Vagina (tissue), 2 donors: ENCODE measurements around the gene PLA2G4B. TPM values are rescaled to one million over a fixed set of nuclear protein-coding genes. Genes with fewer than 3 reads are reported as not detected.

Experiments
- DNase-seq, 2 donors: peaks; one replicate each; pipeline ENCODE4 v3.0.0-alpha.2; 2017; ENCODE audit errors: extremely low spot score in 2 of 2
- H3K27ac ChIP-seq: fragments of 200-600 bp; sonication (generic); one replicate; pipeline ENCODE4 v1.5.1; 2019
- H3K27me3 ChIP-seq: fragments of 200-600 bp; sonication (generic); one replicate; pipeline ENCODE4 v1.5.1; 2019
- H3K36me3 ChIP-seq, 2 donors: fragments of 200-600 bp; sonication (generic); one replicate each; pipeline ENCODE4 v1.5.1; 2017 to 2019
- H3K4me1 ChIP-seq: fragments of 200-600 bp; sonication (generic); one replicate; pipeline ENCODE4 v1.5.1; 2019
- H3K4me3 ChIP-seq, 2 donors: fragments of 200-600 bp; sonication (generic); 1 replicate in 1 of 2; 2 replicates in 1 of 2; pipeline ENCODE4 v1.5.1; 2016 to 2019
- H3K9me3 ChIP-seq: fragments of 200-600 bp; sonication (generic); one replicate; pipeline ENCODE4 v1.5.1; 2019
- CTCF ChIP-seq, 3 experiments: fragments of 450-650 bp in 2 of 3; fragments of 200-600 bp in 1 of 3; sonication (generic) in 1 of 3; IDR thresholded peaks; one replicate each; pipeline ENCODE4 v1.5.1; 2017 to 2019; ENCODE audit warnings: antibody characterized with exemption in 3 of 3, mild to moderate bottlenecking in 2 of 3, moderate library complexity in 2 of 3
- POLR2A ChIP-seq, 2 donors: fragments of 450-650 bp; IDR thresholded peaks; one replicate each; pipeline ENCODE4 v1.6.1; 2017; ENCODE audit warnings: antibody characterized with exemption in 2 of 2, mild to moderate bottlenecking in 2 of 2, moderate library complexity in 2 of 2
- POLR2AphosphoS5 ChIP-seq, 2 donors: sonication (generic); formaldehyde crosslinking; IDR thresholded peaks; one replicate each; pipeline ENCODE4 v1.9.0; 2017; ENCODE audit warnings: antibody characterized with exemption in 2 of 2, mild to moderate bottlenecking in 2 of 2, low read depth in 1 of 2; ENCODE audit not compliant: insufficient read depth in 1 of 2
- intact Hi-C: fragments of 100-400 bp; cut with DNase I; formaldehyde crosslinking; loops from one replicate; pipeline ENCODE4 v1.15.1; 2023
- total RNA-seq: library from RNA; depleted of rRNA; stranded (reverse); fragments of >200 nt; gene quantifications from one replicate; pipeline ENCODE4 v1.2.3, GENCODE V29; 2016

The PLA2G4B gene
- total RNA-seq, 1 donor from 2014 or later: 34.1 TPM

DNA sequence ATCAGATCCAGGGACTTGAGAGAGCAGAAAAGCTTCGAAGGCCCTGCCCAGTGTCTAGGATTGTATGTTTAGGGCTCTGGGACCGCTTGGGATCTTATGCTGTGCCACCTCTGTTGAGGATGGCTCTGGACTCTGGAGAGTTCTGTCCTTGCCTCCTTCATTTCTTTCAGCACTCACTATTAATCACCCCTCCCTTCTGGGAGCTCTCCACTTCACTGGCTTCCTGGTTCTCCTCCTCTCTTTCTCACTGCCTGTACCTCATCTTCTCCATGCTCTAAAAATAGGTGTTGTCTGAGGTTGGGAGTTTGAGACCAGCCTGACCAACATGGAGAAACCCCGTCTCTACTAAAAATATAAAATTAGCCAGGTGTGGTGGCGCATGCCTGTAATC lies 47.1 kb upstream of the PLA2G4B start:
- Histone ChIP-seq H3K4me3 (no peak overlapping the region), H3K27ac (peak overlapping the region; percentile 60), H3K9me3 (no peaks in the 10 kb centered on the region), H3K36me3 (no peaks in the 10 kb centered on the region), H3K4me1 (peaks cover 75% of the 10 kb centered on the region), H3K27me3 (no peaks in the 10 kb centered on the region)
- no peak for DNase-seq
- TF ChIP-seq POLR2AphosphoS5 (IDR thresholded peaks at IDR 0.05; ENCODE audit: insufficient read depth in 1 of 2, low read depth in 1 of 2): no peak
- TF ChIP-seq POLR2A (IDR thresholded peaks at IDR 0.05): no peak
- TF ChIP-seq CTCF (IDR thresholded peaks at IDR 0.05): no peak
- intact Hi-C loops: no loop called here

- TF ChIP-seq POLR2AphosphoS5 (IDR thresholded peaks at IDR 0.05; ENCODE audit: insufficient read depth in 1 of 2, low read depth in 1 of 2): no peak
- TF ChIP-seq CTCF (IDR thresholded peaks at IDR 0.05): no peak
- TF ChIP-seq POLR2A (IDR thresholded peaks at IDR 0.05): no peak
- H3K4me1 ChIP-seq: peaks cover 81% of the 10 kb centered on the region
Observed at GRCh38 chr15:41792000-41792637, 46.5 kb upstream of the PLA2G4B start.

DNA sequence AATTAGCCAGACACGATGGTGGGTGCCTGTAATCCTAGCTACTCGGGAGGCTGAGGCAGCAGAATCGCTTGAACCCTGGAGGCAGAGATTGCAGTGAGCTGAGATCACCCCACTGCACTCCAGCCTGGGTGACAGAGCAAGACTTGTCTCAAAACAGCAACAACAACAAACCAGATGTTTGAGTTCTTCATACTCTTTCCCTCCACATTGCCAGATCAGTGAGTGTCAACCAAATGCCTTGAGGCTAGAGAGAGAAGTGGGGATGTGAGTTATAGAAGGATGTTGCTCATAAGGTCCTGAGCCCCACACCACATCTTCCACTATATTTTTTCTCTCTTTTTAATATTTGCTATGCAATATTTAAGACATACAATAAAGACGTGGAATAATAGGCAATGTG lies 44.6 kb upstream of the PLA2G4B start:
- Histone ChIP-seq H3K27me3 (no peaks in the 10 kb centered on the region), H3K4me1 (peaks cover 89% of the 10 kb centered on the region), H3K36me3 (no peaks in the 10 kb centered on the region), H3K27ac (peak overlapping the region; percentile 42), H3K4me3 (no peak overlapping the region), H3K9me3 (no peaks in the 10 kb centered on the region)
- DNase-seq: no peak
- TF ChIP-seq POLR2AphosphoS5 (IDR thresholded peaks at IDR 0.05; ENCODE audit: insufficient read depth in 1 of 2, low read depth in 1 of 2): no peak
- no peak for TF ChIP-seq CTCF (IDR thresholded peaks at IDR 0.05)
- TF ChIP-seq POLR2A (IDR thresholded peaks at IDR 0.05): no peak
- intact Hi-C loops: no loop called here

More at GRCh38 chr15:41792000-41792637, 46.5 kb upstream of the PLA2G4B start:
- H3K27me3 ChIP-seq: no peaks in the 10 kb centered on the region
- no peak for DNase-seq
- no peaks in the 10 kb centered on the region for H3K36me3 ChIP-seq
- intact Hi-C loops: no loop called here
- H3K27ac ChIP-seq: peak overlapping the region; percentile 60
- no peak overlapping the region for H3K4me3 ChIP-seq
- H3K9me3 ChIP-seq: no peaks in the 10 kb centered on the region

GRCh38 chr15:41795996-41796856 lies 42.4 kb upstream of the PLA2G4B start:
- Histone ChIP-seq H3K4me3 (no peak overlapping the region), H3K27ac (peak overlapping the region; percentile 77), H3K9me3 (no peaks in the 10 kb centered on the region), H3K27me3 (no peaks in the 10 kb centered on the region), H3K4me1 (peaks cover 72% of the 10 kb centered on the region), H3K36me3 (peaks cover 0 to 13% of the 10 kb centered on the region in 2 donors)
- no peak for DNase-seq
- intact Hi-C loops: no loop called here
- no peak for TF ChIP-seq CTCF (IDR thresholded peaks at IDR 0.05)
- TF ChIP-seq POLR2A (IDR thresholded peaks at IDR 0.05): no peak
- peak in 1 of 2 donors; percentile 55 for TF ChIP-seq POLR2AphosphoS5 (IDR thresholded peaks at IDR 0.05; ENCODE audit: insufficient read depth in 1 of 2, low read depth in 1 of 2)
